IPS DF 4.7 (cell line): ENCODE measurements around the gene PPP1R9B.

ENCODE experiments used
- DNase-seq: peaks from one replicate; pipeline ENCODE4 v3.0.0-alpha.2; 2013; ENCODE audit warnings: low spot score; ENCODE audit errors: extremely low read depth

The PPP1R9B gene

GRCh38 chr17:50093807-50094206, 56.7 kb downstream of the PPP1R9B start:
- DNase-seq: no peak

GRCh38 chr17:50093246-50093645, 57.2 kb downstream of the PPP1R9B start:
- DNase-seq: no peak

- no peak for DNase-seq
Observed at GRCh38 chr17:50091918-50092285, 58.6 kb downstream of the PPP1R9B start.

- DNase-seq: no peak
Observed at GRCh38 chr17:50090971-50091917, 59.2 kb downstream of the PPP1R9B start.

- DNase-seq: no peak
Observed at GRCh38 chr17:50090071-50090470, 60.4 kb downstream of the PPP1R9B start.

- no peak for DNase-seq
Observed at GRCh38 chr17:50088952-50089825, 61.3 kb downstream of the PPP1R9B start.

- DNase-seq: no peak
Observed at GRCh38 chr17:50087912-50088405, 62.5 kb downstream of the PPP1R9B start.

- no peak for DNase-seq
Observed at GRCh38 chr17:50087246-50087911, 63.1 kb downstream of the PPP1R9B start.
